SK-N-SH treated with all-trans-retinoic acid at 6 μM for 48 hours (cell line): Measurements from ENCODE around the gene MUC5B.
"Not testable (repeated sequence)": the region's sequence is repeated elsewhere in the genome, so short reads cannot be mapped to it uniquely, and the experiment has no call there.

ENCODE experiments used
- ATAC-seq: fragments of 200-7000 bp; cut with Tn5 transposase; 3 replicates; pipeline ENCODE4 v1.9.1; 2020; ENCODE audit warnings: mild to moderate bottlenecking, moderate library complexity
- ARNTL ChIP-seq: fragments of 450-650 bp; formaldehyde crosslinking; IDR thresholded peaks from 2 replicates; pipeline ENCODE4 v1.5.0; 2020; ENCODE audit warnings: low read depth, mild to moderate bottlenecking, moderate library complexity, borderline replicate concordance
- BACH2 ChIP-seq: fragments of 250-450 bp; sonication (Bioruptor Pico); IDR thresholded peaks from 2 replicates; pipeline ENCODE4 v1.9.0; 2021; ENCODE audit warnings: mild to moderate bottlenecking, borderline replicate concordance
- CREB5 ChIP-seq: fragments of 250-450 bp; sonication (Bioruptor Pico); IDR thresholded peaks from 2 replicates; pipeline ENCODE4 v1.5.1; 2020; ENCODE audit warnings: low read depth, mild to moderate bottlenecking, moderate library complexity
- ESRRG ChIP-seq: fragments of 250-450 bp; sonication (Bioruptor Pico); IDR thresholded peaks from 2 replicates; pipeline ENCODE4 v1.6.1; 2021; ENCODE audit warnings: mild to moderate bottlenecking
- GLIS3 ChIP-seq: fragments of 250-450 bp; sonication (Bioruptor Pico); IDR thresholded peaks from 2 replicates; pipeline ENCODE4 v1.5.0; 2020; ENCODE audit warnings: mild to moderate bottlenecking, moderate library complexity
- ISL1 ChIP-seq: fragments of 250-450 bp; sonication (Bioruptor Pico); IDR thresholded peaks from 2 replicates; pipeline ENCODE4 v2.1.2; 2022; ENCODE audit warnings: mild to moderate bottlenecking, moderate library complexity
- OSR1 ChIP-seq: fragments of 250-450 bp; sonication (Bioruptor Pico); IDR thresholded peaks from 2 replicates; pipeline ENCODE4 v1.8.0; 2022; ENCODE audit warnings: moderate library complexity, mild to moderate bottlenecking, inconsistent platforms
- PPARA ChIP-seq: fragments of 250-450 bp; sonication (Bioruptor Pico); IDR thresholded peaks from 2 replicates; pipeline ENCODE4 v1.5.0; 2020; ENCODE audit warnings: mild to moderate bottlenecking, borderline replicate concordance
- RARB ChIP-seq: fragments of 250-450 bp; sonication (Bioruptor Pico); IDR thresholded peaks from 2 replicates; pipeline ENCODE4 v1.8.0; 2021; ENCODE audit warnings: mild to moderate bottlenecking, moderate library complexity
- SNAI2 ChIP-seq: fragments of 250-450 bp; sonication (Bioruptor Pico); IDR thresholded peaks from 2 replicates; pipeline ENCODE4 v1.5.0; 2020; ENCODE audit warnings: mild to moderate bottlenecking, moderate library complexity
- TCF4 ChIP-seq: fragments of 250-450 bp; sonication (Bioruptor Pico); IDR thresholded peaks from 2 replicates; pipeline ENCODE4 v1.8.0; 2021; ENCODE audit warnings: mild to moderate bottlenecking, moderate library complexity, borderline replicate concordance
- TOX ChIP-seq: fragments of 250-450 bp; sonication (Bioruptor Pico); IDR thresholded peaks from 2 replicates; pipeline ENCODE4 v1.8.0; 2021; ENCODE audit warnings: mild to moderate bottlenecking, moderate library complexity, borderline replicate concordance
- ZC3H10 ChIP-seq: fragments of 250-450 bp; sonication (Bioruptor Pico); IDR thresholded peaks from 2 replicates; pipeline ENCODE4 v1.5.1; 2021; ENCODE audit warnings: mild to moderate bottlenecking, moderate library complexity
- ZFP3 ChIP-seq: fragments of 250-450 bp; sonication (Bioruptor Pico); IDR thresholded peaks from 2 replicates; pipeline ENCODE4 v1.5.0; 2020; ENCODE audit warnings: mild to moderate bottlenecking, moderate library complexity
- ZNF565 ChIP-seq: fragments of 450-650 bp; formaldehyde crosslinking; conservative IDR thresholded peaks from 2 replicates; pipeline ENCODE4 v1.5.0; 2020; ENCODE audit warnings: low read depth, mild to moderate bottlenecking, moderate library complexity
- ZNF70 ChIP-seq: fragments of 450-650 bp; formaldehyde crosslinking; IDR thresholded peaks from 2 replicates; pipeline ENCODE4 v1.5.0; 2020; ENCODE audit warnings: mild to moderate bottlenecking, moderate library complexity
- ZNF8 ChIP-seq: fragments of 450-650 bp; formaldehyde crosslinking; IDR thresholded peaks from 2 replicates; pipeline ENCODE4 v1.5.0; 2020; ENCODE audit warnings: mild to moderate bottlenecking, moderate library complexity
- TF ChIP-seq, protein P1 (sequence below): fragments of 250-450 bp; sonication (Bioruptor Pico); IDR thresholded peaks from 2 replicates; pipeline ENCODE4 v1.8.0; 2020; ENCODE audit warnings: mild to moderate bottlenecking, moderate library complexity, borderline replicate concordance
- TF ChIP-seq, protein P2 (sequence below): fragments of 250-450 bp; sonication (Bioruptor Pico); IDR thresholded peaks from 2 replicates; pipeline ENCODE4 v1.5.1; 2021; ENCODE audit warnings: mild to moderate bottlenecking, moderate library complexity
- TF ChIP-seq, protein P3 (sequence below): fragments of 250-450 bp; sonication (Bioruptor Pico); IDR thresholded peaks from 2 replicates; pipeline ENCODE4 v1.8.0; 2021; ENCODE audit warnings: low read depth, mild to moderate bottlenecking, moderate library complexity, borderline replicate concordance
- TF ChIP-seq, protein P4 (sequence below): fragments of 250-450 bp; sonication (Bioruptor Pico); IDR thresholded peaks from 2 replicates; pipeline ENCODE4 v1.5.0; 2020; ENCODE audit warnings: mild to moderate bottlenecking, moderate library complexity

The MUC5B gene

DNA sequence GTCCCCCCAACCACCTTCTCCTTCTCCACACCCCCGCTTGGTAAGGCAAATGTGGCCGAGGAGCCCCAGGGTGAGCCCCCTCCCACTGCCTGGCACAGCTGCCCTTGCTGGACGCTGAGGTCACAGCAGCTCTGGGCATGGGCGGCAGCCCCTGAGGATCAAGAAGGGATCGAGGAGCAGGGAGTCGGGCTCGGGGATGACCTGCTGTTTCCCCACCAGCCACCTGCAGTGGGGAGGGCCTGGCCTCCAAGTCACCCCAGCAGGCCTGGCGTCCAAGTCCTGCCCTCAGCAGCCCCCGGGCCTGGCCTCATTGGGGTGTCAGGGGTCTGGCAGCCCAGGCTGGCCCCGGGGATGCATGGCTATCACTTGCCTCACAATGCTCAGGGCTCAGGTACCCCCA, 41.4 kb upstream of the MUC5B start:
- TF ChIP-seq ZNF70 (no peak), TCF4 (CRISPR knock-in tag) (no peak), PPARA (no peak), ESRRG (CRISPR knock-in tag) (no peak), CREB5 (CRISPR knock-in tag) (no peak), SNAI2 (CRISPR knock-in tag) (no peak), RARB (CRISPR knock-in tag) (no peak), ZNF8 (CRISPR knock-in tag) (no peak), ZNF565 (no peak), ISL1 (CRISPR knock-in tag) (no peak), TOX (CRISPR knock-in tag) (no peak)
- TF ChIP-seq, protein P1, sequence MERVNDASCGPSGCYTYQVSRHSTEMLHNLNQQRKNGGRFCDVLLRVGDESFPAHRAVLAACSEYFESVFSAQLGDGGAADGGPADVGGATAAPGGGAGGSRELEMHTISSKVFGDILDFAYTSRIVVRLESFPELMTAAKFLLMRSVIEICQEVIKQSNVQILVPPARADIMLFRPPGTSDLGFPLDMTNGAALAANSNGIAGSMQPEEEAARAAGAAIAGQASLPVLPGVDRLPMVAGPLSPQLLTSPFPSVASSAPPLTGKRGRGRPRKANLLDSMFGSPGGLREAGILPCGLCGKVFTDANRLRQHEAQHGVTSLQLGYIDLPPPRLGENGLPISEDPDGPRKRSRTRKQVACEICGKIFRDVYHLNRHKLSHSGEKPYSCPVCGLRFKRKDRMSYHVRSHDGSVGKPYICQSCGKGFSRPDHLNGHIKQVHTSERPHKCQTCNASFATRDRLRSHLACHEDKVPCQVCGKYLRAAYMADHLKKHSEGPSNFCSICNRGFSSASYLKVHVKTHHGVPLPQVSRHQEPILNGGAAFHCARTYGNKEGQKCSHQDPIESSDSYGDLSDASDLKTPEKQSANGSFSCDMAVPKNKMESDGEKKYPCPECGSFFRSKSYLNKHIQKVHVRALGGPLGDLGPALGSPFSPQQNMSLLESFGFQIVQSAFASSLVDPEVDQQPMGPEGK (CRISPR knock-in tag) = no peak
- TF ChIP-seq, protein P2, sequence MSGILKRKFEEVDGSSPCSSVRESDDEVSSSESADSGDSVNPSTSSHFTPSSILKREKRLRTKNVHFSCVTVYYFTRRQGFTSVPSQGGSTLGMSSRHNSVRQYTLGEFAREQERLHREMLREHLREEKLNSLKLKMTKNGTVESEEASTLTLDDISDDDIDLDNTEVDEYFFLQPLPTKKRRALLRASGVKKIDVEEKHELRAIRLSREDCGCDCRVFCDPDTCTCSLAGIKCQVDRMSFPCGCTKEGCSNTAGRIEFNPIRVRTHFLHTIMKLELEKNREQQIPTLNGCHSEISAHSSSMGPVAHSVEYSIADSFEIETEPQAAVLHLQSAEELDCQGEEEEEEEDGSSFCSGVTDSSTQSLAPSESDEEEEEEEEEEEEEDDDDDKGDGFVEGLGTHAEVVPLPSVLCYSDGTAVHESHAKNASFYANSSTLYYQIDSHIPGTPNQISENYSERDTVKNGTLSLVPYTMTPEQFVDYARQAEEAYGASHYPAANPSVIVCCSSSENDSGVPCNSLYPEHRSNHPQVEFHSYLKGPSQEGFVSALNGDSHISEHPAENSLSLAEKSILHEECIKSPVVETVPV (CRISPR knock-in tag) = no peak
- TF ChIP-seq, protein P3, sequence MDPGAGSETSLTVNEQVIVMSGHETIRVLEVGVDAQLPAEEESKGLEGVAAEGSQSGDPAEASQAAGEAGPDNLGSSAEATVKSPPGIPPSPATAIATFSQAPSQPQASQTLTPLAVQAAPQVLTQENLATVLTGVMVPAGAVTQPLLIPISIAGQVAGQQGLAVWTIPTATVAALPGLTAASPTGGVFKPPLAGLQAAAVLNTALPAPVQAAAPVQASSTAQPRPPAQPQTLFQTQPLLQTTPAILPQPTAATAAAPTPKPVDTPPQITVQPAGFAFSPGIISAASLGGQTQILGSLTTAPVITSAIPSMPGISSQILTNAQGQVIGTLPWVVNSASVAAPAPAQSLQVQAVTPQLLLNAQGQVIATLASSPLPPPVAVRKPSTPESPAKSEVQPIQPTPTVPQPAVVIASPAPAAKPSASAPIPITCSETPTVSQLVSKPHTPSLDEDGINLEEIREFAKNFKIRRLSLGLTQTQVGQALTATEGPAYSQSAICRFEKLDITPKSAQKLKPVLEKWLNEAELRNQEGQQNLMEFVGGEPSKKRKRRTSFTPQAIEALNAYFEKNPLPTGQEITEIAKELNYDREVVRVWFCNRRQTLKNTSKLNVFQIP = no peak
- ATAC-seq = no peak

DNA sequence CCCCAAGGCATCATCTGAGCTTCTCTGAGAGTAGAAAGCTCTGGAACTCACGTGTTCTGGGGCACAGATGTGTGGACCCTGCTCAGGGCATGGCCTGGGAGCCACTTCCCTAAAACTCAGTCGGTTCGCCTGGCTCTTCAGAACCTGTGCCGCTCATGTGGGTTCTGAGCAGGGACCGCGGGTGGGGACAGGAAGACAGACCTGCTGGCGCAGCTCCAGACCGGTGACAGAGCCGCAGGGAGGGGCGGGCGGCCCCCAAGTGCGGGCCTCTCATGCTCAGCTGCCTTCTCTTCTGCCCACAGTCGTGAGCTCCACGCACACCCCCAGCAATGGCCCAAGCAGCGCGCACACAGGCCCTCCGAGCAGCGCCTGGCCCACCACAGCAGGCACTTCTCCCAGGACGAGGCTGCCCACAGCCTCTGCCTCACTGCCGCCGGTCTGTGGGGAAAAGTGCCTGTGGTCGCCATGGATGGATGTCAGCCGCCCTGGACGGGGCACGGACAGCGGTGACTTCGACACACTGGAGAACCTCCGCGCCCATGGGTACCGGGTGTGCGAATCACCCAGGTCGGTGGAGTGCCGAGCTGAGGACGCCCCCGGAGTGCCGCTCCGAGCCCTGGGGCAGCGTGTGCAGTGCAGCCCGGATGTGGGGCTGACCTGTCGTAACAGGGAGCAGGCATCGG, 40.9 kb upstream of the MUC5B start:
- no peak for ATAC-seq
- TF ChIP-seq PPARA = no peak
- no peak for TF ChIP-seq ESRRG (CRISPR knock-in tag)
- TF ChIP-seq, protein P4, sequence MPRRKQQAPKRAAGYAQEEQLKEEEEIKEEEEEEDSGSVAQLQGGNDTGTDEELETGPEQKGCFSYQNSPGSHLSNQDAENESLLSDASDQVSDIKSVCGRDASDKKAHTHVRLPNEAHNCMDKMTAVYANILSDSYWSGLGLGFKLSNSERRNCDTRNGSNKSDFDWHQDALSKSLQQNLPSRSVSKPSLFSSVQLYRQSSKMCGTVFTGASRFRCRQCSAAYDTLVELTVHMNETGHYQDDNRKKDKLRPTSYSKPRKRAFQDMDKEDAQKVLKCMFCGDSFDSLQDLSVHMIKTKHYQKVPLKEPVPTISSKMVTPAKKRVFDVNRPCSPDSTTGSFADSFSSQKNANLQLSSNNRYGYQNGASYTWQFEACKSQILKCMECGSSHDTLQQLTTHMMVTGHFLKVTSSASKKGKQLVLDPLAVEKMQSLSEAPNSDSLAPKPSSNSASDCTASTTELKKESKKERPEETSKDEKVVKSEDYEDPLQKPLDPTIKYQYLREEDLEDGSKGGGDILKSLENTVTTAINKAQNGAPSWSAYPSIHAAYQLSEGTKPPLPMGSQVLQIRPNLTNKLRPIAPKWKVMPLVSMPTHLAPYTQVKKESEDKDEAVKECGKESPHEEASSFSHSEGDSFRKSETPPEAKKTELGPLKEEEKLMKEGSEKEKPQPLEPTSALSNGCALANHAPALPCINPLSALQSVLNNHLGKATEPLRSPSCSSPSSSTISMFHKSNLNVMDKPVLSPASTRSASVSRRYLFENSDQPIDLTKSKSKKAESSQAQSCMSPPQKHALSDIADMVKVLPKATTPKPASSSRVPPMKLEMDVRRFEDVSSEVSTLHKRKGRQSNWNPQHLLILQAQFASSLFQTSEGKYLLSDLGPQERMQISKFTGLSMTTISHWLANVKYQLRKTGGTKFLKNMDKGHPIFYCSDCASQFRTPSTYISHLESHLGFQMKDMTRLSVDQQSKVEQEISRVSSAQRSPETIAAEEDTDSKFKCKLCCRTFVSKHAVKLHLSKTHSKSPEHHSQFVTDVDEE (CRISPR knock-in tag) = no peak
- no peak for TF ChIP-seq SNAI2 (CRISPR knock-in tag)
- TF ChIP-seq BACH2 = no peak
- no peak for TF ChIP-seq ZC3H10
- TF ChIP-seq, protein P2 (CRISPR knock-in tag) = no peak
- TF ChIP-seq ZNF565 = no peak
- no peak for TF ChIP-seq ARNTL (CRISPR knock-in tag)
- no peak for TF ChIP-seq GLIS3 (CRISPR knock-in tag)
- TF ChIP-seq CREB5 (CRISPR knock-in tag) = no peak
- no peak for TF ChIP-seq ZNF70
- TF ChIP-seq OSR1 (CRISPR knock-in tag) = no peak
- TF ChIP-seq, protein P3 = no peak
- TF ChIP-seq, protein P1 (CRISPR knock-in tag) = no peak
- no peak for TF ChIP-seq ZFP3
- TF ChIP-seq TCF4 (CRISPR knock-in tag) = no peak
- no peak for TF ChIP-seq RARB (CRISPR knock-in tag)

GRCh38 chr11:1184139-1184538, 38.7 kb upstream of the MUC5B start:
- not testable (repeated sequence) for ATAC-seq
